ENCODE data around the gene DOCK1.
A peak's percentile ranks its signal among the peaks of the same experiment; 100 is the strongest.

The DOCK1 gene

DNA sequence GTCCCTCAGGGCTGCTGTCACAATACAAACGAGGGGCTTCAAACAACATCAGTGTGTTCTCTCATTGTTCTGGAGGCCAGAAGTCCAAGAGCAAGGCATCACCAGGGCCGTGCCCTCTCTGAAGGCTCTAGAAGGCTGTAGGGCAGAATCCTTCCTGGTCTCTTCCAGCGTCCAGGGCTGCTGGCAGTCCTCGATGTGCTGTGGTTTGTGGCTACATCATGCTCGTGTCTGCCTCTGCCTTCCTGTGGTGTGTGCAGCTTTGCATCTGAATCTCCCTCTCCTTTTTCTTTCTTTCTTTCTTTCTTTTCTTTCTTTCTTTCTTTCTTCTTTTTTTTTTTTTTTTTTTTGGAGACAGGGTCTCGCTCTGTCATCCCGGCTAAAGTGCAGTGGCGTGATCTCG, 187.7 kb downstream of the DOCK1 start:
- DNase-seq: no peak

DNA sequence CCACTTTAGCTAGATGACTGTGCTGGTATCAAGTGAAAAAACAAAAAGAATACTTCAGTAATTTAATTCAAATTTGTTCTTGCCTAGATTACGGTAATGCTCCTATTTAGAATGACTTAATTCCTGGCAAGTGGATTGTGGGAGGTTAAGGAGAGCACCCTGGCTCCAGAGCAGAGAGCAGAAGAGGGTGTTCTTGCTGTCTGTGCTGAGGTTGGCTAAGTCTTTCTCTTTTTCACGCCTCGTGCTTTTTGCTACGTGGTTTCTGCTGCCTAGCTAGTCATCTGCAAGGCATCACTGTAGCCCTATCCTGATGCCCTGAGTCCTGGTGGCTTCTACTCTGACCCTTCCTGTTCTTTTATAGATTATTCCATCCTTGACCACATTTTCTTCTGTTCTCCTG, 189.8 kb downstream of the DOCK1 start:
- no peak for DNase-seq

DNA sequence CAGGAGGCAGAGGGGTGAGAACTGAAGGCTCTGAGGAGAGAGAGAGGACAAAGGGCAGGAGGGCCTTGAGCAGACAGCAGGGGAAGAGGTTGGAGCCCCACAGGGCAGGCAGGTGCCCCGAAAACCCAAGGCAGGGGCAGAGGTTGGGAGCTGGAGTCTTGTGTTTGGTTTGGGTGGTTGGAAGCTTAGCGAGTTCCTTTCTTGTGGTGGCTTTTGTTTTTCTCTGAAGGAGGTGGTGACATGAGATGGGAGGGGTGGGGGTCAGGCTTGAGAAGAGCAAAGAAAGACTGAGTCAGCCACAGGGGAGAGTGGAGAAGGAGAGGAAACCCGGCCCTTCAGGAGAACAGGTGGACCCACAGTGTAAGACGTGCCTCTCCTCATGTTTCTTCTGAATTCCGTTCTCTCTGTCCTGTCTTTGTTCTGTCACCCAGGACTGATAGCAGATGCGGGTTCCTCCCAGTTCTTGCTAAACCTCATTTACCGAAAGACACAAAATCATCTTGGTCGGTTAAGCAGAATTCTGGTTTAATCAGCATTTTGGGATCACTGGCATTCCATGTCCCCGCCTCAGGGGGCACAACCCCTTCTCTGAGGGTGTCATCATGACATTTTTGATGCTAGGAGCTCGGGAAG, 195.9 kb downstream of the DOCK1 start:
- no peak for DNase-seq

DNA sequence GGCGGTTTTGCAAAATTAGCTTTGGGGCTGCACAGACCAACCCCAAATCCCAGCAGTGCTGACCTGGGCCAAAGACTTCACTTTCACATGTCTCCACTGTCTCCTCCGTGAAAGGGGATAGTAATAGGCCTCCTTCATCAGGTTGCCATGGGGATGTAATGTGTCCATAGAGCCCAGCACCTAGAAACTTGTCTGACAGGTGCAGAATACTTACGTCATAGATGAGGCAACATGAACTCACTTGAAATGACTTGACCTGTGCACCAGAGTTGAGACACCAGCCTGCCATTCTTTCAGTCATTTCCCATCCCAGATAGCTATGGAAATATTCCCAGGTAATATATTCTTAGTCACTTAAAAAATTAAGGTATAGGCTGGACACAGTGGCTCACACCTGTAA, 196.9 kb downstream of the DOCK1 start:
- DNase-seq: no peak

DNA sequence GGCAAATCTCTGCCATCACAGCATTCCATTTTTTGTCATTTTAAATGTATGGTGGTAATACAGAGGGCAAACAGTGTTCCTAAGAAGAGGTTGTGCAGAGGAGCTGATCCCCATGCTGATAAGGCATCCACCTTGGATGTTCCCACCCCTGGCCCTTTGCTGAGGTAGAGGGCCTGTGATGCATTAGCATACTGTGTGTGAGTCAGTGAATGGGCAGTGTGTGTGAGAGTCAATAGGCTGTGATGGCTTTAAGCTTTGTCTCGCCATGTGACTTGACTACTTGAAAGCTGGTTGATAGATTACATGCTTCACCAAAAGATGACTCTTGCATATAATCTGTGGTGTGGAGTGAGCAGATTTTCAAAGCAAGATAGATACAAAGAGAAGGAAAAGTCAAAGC, 209.9 kb downstream of the DOCK1 start:
- no peak for DNase-seq

DNA sequence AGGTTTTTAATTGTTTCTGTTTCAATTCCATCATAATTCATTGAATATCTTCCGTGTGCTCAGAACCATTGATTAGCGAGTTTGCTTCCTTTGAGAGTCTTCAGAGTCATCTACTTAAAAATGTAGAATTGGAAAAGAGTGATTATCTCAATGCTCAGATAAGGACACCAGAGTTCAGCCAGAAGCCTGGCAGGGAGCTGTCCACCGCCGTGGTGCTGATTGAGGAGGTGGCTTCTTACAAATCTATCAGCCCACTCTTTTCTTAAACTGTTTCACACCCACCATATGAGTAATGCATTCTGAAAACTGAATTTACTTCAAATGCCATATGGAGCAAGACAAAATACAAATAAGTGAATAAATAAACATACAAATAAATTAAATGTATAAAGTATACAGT, 211.9 kb downstream of the DOCK1 start:
- DNase-seq: peak; percentile 54

DNA sequence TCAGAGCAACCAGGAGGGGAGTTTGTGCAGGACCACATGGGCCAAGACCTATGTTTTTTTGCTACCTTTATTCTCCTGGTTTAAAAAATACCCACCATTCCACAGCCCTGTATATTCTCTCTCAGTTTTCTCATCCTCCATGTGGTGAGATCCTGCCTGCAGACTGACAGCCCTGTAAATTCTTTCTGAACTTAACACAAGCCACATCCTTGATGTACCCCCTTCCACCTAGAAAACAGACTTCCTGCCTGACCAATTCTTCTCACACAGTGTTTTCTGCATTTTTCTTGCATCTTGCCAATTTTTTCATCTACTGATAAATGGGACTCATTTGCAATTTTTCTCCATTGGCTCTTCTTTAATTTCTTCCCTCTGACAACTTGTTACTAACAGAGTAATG, 212.8 kb downstream of the DOCK1 start:
- DNase-seq: no peak

DNA sequence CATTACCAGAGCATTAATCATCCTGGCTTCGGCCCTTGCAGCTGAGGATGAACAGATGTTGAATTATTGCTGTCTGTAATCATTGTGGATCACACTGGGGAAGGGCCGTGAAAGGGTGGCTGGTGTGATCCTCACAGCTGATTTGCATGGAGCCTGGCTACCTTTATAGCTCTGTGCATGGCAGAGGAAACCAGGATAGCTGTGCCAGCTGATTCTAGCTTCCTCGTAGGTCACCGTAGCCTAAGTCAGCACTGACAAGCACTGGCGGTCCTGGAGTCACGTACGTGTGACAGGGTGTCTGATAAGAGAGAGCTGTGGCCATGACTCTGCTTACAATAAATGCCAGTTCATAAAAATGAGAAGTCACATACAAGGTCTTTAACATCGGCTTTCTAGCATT, 214.7 kb downstream of the DOCK1 start:
- DNase-seq: no peak

DNA sequence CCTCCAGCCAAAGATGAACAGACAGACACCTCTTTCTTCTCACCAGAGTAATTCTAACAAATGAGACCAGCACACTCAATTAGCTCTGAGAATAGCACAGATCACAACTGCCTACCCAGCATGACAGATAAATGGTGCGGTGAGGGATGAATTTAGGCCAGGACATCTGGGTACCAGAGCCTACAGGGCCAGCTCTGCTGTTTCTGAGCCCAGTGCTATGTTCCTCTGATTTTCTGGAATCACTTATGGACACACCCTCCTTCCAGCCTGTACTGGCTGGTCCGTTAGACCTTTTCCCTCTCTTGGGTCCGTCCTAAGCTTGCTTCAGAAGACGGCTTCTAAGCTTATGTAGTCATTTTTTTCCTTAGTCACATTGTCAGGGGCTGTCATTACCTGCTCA, 217.6 kb downstream of the DOCK1 start:
- no peak for DNase-seq

DNA sequence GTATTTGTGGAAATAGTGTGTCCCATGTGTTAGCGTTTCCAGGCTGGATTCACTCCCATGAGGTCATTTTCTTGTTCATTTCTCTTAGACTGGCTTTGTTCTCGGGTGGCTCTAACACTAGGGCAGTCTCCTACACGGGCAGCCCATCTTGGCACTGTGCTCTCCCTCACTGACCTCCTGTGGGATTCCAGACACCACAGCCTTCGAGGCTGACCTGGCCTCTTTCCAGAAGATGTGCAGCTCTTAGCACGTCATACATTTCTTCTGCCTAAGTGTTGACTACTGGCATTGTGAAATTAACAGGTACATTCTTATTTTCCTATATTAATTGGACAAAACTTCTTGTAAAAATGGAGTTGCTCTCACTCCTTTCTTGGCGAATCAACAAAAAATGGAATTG, 218.4 kb downstream of the DOCK1 start:
- DNase-seq: no peak

DNA sequence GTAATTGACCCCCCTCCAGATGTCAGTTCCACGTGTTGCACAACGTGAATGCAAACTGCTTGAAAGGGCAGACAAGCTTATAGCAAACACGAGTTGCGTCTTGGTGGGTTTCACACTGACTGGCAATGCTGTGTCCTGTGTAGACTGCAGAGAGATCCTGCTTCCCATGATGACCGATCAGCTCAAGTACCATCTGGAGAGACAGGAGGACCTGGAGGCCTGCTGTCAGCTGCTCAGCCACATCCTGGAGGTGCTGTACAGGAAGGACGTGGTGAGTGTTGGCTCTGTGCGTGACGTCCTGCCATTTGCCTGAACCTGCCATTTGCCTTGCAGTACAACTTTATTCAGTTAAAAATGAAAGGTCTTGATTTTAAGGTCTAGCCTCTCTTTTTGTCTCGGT, 220.1 kb downstream of the DOCK1 start:
- DNase-seq: peak; percentile 22

DNA sequence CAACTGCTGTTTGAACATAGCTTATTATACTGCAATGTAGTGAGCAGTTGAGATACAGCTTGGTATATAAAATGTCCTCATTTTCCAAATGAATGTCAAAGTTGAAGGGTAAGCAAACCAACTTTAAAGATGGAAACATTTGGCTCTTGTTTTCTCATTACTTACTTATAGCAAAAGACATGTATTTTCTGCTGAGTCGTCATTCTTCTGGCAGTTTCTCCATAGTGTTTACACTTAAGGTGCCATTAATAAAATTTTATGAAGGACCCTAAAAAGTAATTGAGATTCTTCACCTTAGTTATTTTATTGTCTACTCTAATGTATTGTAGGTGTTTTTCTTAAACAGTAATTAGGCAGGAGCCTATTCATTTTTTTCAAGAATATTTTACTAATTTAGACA, 222.6 kb downstream of the DOCK1 start:
- DNase-seq: no peak

DNA sequence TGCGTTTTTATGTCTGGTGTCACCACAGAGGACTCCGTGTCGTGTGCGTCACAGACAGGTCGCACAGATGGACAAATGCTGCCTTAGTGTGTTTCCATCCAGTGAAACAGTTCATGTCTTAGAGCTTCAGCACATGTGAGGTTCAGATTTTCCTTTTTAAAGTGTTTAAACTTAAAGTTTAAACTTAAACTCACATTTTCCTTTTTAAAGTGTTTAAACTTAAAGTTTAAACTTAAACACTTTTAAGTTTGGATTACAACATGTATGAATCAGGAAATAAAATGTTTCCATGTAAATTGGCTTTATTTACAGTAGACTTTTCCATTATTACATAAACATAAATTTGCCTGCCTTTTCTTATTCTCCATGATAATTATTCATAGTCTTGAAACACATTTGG, 223.9 kb downstream of the DOCK1 start:
- DNase-seq: no peak

DNA sequence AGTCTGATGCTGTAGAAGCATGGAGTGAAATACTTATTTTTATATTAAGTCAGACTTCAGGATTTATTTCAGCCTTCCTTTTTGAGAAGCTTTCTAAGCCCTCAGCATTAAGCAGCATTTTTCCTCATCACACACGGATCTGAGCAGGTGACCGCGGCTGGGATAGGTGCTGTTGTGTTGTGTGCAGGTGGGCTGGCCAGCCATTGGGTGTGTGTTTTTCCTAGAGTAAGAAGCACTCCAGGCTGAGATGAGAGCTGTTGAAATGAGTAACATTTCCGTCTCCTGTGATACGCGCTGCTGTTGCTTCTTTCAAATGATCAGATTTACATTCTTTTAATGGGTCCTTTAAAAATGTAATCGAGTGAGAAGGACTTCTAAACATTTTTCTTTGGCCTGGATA, 227.2 kb downstream of the DOCK1 start:
- no peak for DNase-seq

DNA sequence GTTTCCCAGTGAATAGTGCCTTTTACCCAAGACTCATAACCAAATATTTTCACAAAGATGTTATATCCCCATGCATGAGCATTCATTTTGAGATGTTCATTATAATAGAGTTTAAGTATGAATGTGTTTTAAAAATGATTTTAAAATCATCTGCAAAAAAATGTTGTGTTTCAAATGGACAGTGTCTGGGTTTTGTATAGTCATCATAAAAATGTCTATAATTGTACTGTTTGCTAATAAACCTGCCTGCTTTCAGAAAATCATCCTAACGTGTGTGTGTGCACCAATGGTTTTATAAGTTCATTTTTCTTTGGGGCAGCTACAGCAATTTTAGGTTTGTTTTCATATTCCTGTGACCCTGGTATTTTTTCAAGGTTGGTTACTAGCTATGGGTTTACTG, 228.0 kb downstream of the DOCK1 start:
- no peak for DNase-seq

DNA sequence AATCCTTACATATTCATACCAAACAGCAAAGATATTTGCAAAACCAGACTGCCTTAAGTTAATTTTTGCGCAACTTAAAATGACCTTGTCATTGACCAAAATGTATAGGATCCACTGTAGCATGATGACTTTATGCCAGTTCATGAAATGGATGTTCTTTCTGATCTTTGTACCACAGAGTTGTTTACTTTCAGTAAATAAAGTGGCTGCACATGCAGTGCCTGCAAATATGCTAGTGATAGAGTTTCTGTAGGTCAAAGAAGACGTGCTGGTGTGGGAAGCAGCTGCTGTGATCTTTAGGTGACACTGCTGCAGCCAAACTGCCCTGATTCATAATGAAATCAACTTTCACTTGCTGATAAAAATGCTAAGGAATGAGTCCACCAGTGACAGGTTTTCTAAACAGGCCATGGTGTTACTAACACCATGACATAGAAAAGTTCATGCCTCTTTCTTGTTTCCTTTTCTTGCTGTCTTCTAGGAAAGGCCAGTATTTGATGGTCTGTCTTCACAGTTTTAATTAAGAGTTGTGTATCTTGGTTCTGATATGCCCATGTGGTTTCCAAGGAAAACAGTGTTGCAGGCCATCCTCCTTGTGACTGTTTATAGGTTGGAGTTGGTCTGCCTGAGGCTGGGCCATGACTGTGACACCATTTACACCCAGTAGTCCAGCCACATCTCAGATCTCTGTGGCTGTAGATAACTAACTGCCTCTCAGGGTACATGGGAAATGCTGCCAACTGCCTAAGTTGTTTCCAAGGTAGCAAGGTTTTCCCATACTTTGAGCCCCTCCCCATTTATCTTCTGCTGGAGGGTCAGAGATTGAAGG, 228.7 kb downstream of the DOCK1 start:
- DNase-seq: no peak

DNA sequence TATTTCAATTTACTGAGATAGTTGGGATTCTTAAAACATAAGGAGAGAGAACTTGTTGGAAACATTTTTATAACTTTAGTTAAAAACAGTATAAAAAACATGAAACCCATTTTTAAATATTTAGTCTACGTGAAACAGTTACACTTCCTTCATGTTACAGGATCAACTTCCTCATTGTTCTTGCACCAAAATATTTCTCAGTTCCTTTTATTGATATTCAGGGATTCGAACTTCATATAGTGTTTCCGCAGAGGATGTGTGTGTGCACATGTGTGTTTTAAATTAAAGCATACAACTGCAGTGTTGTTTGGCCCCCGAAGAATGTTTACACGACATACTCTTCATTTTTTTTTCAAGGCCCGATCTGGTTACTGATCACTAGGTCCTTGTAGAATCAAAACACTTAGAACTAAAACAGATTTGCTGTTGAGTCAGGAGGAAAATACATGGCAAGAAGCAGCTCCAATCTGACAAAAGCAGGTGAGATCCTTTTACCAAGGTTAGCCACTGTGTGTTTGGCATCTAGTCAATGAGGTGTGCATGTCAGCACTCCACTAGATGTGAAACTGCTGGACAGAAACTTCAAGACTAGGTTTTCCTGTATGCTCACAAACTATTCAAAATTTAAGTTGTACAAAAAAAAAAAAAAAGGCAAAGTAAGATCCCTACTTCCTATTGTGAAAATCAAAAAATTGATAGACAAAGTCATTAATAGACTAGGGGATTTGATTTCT, 230.8 kb downstream of the DOCK1 start:
- peak; percentile 89 for DNase-seq

DNA sequence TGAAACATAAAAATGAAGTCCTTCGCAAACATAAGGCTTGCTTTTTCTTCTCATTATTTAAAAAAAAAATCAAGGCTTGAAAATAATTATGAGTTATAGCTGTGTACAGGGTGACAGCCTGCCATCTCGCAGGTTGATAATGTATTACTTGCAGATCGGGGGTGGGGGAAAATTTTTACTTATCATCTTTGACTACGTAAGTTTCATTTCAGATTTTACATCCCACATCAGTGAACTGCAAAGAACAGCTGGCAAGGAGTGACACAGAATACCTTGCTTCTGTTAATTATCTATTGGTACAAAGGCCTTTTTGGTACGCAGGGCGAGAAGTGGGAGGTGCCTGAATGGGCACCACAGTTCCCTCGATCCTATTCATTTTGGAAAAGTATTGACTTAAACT, 232.2 kb downstream of the DOCK1 start:
- no peak for DNase-seq

DNA sequence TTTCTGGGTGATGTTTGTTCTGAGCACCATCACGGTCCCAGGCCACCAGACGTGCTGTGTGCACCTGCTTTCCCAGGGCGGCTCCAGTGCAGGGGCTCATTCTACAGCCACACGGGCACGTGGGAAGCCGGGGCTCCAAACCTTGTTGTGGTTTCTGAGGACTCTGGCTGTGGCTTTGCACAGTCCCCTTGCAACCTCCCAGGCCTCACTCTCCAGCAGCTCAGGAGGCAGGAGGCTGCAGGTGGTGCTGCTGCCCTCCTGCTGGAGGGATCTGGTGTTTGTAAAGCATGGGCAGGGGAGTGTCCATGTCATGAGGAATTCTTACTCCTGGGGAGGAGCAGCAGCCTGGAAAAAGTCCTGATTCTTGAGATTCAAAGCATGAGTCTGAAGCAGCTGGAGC, 236.9 kb downstream of the DOCK1 start:
- no peak for DNase-seq

DNA sequence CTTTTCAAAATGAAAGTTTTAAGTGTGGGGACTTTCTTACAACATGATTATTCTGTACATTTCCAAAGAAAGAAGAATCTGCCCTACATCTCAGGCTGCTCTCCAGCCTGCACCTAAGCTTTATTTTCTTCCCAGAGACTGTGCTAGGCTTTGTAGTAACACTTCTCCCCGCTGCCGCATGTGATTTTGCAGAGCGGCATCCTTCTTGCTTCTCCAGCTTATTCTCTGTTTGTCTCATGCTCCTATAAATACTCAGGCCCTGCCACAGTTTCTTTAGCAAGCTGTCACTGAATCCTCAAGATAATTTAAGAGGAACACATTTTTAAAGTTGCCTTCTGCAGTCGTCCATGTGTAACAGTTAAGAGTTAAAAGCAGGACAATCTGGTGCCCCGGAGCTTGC, 237.6 kb downstream of the DOCK1 start:
- DNase-seq: no peak

DNA sequence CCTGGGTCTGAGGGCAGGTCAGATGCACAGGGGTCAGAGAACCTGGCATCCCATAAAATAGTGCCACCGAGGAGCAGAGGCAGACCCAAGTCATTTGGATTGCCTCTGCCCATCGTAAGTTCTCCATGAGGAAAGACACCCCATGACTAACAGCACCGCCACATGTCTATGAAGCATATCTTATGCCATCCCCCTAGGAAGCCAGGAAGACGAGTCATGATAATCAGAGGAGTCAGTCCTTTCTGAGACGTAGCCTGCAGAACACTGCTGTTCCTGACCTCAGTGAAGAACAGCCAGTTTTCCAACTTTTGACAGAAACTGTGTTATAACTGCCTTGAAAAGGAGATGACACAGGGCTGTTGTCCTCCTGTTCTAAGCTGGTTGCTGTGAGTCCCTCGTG, 239.9 kb downstream of the DOCK1 start:
- peak; percentile 36 for DNase-seq

DNA sequence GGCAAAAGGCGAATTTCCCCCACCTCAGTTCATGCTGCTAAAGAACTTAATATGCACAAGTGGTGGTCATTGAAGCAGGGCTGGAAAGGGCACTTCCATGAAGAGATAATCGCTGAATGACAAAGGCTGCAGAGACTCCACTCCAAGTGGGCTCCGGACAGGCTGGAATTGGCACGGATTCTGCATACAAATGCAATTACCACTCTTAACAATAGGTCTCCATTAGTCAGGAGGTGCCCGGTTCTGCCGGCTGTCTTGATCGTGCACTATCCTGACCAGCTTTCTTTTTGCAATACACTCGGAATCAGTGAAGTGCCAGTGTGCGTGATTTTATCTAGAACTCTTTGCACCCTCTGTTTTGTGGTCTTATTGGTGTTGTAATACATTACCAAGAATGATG, 241.4 kb downstream of the DOCK1 start:
- no peak for DNase-seq

DNA sequence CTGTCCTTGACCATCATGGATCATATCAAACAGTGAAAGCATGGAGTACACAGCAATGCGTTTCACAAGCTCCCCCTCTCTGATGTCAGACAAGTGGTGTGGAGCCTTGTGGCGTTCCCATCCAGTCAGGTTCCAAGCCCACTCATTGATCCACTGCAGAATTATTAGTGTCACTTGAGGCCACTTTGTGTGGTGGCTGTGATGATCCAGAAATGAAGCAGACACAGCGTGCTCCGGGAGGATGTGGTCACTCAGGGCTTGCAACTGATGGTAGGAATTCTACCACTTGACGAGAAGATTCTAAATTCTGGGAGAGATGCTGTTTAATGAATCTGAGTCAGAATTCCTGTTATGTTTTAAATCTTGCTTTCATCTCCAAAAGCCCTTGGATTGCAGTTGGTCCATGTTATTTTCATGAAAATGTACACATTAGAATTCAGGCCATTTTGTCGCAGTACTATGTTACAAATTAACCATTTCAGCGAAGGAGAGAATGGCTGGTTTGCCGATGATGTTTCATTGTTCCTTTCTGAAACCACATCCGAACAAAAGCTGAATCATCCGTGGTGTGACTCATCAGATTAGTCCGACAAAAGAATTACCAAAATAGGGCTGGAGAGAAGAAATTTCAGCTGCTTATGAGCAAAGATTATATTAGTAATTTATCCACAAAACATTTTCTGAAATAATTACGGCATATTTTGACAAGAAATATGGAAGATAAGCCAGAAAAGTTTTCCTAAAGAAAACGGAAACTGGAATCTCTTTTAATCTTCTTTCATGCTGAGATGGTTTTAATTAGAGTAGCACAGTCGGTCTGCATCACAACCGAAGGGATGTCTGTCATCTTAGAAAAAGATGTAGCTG, 243.1 kb downstream of the DOCK1 start:
- DNase-seq: peak; percentile 88
